ENCODE measurements around the gene C15orf40.

The C15orf40 gene

DNA sequence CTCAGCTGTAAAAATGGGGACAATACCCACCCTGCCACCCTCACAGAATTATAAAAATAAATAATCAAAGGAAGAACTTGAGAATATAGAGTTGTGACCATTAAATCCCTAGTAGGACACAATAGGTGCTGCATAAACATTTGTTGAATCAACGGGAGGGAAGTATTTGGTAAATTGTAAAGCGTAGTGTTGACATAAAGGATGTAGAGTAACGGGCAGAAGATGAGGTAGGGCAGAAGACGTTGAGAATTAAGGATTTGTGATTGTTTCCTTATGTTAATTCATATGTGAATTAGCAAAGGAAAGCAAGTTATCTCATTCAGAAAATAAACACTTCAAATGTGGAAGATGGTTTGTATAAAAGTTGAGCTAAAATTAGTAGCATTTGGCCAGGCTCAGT, 18.3 kb downstream of the C15orf40 start:
- DNase-seq (ENCODE audit: low spot score), result no peak

DNA sequence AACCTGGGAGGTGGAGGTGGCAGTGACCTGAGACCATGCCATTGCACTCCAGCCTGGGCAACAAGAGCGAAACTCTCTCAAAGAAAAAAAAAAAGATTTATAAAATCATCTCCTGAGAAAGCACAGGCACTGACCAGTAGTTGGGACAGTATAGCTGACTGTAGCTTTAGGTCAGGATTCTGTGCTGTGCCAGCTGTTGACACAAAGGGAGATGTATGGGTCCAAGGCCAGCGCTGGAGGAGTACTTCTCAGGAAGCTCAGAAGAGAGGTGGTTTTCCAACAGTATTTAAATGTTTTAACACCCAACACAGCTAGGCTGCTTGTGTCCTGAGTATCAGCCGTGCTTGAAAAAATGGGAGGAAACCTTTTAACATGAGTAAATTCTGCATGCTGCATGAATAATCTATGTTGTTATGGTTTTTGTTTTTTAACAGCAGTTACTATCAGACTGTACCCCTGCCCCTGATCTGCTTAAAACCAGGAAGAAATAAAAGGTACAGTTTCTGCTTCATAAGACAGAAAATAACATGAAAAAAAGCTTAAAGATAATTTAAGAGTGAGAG, 18.9 kb downstream of the C15orf40 start:
- no peak for DNase-seq (ENCODE audit: low spot score)

DNA sequence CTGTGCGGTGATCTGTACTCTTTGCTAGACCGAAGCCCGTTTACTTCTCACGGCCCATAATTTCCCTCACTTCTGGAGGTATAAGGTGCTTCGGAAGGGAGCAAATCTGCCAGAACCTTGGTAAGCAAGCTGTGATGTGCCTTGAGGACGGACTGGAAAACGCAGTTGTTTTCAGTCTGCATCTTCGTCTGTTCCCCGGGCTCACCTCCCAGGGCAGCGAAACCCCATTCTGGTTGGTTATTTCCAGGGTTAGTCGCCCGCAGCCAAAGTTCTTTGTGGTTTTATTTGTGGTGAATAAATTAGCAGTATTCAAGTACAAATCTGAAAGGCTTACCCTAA, 25.0 kb downstream of the C15orf40 start:
- DNase-seq (ENCODE audit: low spot score), result no peak

DNA sequence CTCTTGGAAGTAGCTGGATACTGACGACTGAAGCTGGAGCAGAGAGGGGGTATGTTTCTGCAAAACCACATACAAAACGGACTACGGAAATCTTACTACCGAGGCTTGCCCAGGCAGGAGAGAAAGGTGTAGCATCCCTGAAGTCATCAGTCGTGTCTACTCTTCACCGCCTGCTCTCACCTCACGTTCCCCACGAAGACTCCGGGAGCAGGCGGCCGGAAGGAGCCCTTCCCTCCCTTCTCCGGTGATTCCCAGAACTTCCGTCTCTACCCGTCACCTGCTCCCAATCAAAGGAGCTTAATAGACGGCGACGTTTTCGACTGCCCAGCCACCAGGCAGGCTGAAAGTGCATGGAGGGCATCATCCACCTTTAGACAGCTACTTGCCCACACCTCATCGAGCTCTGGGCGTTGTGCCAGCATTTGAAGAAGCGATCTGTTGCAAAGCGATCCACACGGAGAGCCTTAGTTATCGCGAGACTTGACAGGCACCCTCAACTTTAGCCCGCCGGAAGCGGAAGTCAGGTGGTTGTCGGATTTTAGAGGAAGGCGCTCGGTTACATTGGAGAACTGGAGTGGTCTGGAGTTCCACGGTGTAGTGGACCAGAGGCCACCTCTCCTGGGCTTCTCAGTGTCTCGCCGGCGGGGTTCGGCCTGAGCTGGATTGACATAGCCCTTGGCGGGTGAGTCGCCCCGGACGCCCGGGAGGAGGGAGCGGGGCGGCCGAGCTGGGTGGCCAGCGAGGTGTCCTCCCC, 25.6 kb downstream of the C15orf40 start, which contains the start of gene RAMAC:
Gene RAMAC, plus strand, starts transcription at position 523 of the 754 bp plus-strand sequence. CDS start 2,809 bp downstream, outside the sequence.
- peak; percentile 71 for DNase-seq (ENCODE audit: low spot score)

DNA sequence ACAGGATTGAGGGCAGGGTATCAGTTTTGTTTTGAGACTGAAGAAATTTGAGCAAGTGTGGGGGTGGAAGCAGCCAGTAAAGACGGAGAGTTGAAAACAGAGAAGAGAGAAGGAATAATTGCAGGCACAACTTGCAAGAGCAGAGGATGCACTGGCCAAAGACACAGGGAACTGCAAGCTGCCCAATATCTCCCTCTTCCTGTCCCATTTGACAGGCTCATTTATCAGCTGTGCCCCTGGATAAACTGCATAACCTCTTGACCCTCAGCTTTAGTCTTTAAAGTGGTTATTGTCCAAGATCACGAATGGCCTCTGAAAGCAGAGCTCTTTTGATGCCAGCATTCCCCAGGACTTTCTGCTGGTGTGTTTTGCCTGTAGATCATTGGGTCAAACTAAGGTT, 30.5 kb downstream of the C15orf40 start:
- no peak for DNase-seq (ENCODE audit: low spot score)

DNA sequence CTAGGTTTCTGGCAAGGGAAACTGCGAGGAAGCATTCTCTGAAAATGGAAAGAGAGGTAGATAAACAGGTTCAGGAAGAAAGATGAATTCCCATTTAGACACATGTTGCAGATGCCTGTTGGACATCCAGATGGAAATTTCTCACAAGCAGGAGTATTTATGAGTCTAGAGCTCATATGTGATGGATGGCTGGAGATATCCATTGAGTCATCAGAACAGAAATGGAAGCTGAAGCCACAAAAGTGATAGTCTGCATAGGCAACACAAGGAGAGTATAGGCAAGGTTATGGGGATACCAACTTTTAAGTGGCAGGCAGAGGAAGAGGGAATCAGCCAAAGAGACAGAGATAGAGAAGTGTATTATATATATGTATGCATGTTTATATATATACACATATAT, 31.7 kb downstream of the C15orf40 start:
- no peak for DNase-seq (ENCODE audit: low spot score)

DNA sequence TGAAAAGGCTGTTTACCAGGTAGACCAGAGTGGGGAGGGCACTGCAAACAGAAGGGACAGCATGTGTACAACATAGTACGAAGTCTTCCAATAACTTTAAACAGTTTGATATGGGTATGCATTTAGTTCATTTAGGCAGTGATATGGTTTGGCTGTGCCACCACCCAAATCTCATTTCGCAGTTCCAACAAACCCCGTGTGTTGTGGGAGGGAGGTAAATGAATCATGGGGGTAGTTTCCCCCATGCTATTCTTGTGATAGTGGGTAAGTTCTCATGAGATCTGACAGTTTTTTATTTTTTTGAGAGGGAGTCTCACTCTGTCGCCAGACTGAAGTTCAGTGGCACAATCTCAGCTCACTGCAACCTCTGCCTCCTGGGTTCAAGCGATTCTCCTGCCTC, 33.0 kb downstream of the C15orf40 start:
- DNase-seq (ENCODE audit: low spot score), result no peak

DNA sequence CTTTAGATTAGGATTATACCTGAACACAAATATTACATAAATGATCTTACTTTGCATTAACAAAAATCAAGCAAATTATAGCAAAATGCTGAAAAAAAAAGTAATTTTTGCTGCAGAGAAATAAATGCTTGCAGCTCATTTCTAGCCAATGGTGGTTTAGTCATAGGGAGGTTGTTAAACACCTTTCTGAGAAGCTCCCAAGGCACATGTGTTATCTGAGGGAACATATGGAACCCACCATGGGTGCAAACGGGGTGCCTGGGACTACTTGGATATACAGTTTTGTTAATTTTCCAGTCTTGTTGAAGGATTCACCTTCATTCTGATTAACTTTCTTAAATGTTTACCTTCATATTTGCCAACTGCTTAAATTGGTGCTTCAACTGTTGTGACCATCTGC, 34.4 kb downstream of the C15orf40 start:
- no peak for DNase-seq (ENCODE audit: low spot score)

DNA sequence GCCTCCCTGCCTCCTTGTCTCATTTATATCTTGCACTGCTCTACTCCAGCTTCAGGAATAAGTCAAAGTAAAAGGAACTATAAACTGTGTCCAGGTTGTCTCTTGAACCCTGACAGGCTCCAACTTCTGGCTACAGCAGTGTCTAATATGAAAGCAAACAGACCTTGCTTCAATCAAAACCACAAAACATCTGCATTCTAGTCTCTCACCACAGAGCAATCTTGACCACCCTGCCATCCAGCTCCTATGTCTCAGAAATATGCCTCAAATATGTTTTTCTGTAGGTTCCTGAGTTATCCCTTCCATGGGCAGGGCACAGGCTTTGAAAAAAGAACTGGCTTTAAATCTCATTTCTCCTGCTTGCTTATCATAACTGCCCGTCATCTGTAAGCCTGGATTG, 38.4 kb downstream of the C15orf40 start:
- DNase-seq (ENCODE audit: low spot score), result no peak

DNA sequence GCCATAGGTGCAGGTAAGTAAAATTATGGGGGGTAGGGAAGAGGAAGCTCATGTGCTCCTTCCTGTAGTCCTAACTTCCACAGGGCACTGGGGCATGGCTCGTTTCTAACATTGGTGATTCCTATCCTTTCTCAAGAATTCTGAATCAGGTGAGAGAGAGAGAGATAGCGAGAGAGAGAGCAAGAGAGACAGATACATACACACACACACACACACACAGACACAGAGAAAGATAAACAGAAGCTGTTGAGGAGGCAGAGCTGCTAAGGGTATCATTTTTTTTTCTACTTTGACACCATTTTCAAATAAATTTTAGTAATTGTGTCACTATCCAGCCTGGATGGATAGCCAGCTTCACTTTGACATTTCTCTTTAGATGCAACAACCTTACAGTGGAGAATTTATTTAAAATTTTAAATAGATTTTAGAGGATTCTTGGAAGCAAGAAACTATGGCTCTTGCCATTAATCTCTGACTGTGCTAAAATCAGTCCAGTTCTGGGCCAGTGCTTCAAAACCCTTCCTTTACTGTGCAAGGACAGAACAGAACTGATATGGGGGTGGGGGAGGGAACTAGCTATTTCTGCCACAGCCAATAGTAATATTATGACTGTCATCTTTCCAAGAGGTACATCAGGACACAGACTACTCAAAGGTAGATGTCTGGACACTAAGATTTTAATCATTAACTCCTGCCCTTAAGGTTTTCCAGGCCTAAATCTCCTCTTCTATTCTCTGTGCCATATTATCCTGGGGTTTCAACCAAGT, 40.0 kb downstream of the C15orf40 start:
- no peak for DNase-seq (ENCODE audit: low spot score)

DNA sequence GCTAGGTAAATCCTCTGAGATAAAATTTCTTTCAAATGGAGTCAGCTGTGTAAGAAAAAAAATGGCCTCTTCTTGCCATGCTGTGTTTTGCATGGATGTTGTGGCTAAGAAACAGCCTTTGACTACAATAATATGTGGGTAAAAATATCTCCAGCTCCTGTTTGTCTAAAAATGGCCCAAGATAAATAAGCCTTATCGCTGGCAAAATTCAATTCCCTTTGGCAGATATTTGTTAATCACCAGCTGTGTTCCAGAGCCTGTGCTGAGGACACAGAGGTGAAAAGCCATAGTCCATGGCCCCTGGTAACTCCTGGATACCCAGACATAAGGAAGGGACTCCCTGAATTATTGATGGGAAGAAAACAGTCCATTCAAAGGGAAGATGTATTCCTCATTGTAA, 40.7 kb downstream of the C15orf40 start:
- DNase-seq (ENCODE audit: low spot score), result no peak

DNA sequence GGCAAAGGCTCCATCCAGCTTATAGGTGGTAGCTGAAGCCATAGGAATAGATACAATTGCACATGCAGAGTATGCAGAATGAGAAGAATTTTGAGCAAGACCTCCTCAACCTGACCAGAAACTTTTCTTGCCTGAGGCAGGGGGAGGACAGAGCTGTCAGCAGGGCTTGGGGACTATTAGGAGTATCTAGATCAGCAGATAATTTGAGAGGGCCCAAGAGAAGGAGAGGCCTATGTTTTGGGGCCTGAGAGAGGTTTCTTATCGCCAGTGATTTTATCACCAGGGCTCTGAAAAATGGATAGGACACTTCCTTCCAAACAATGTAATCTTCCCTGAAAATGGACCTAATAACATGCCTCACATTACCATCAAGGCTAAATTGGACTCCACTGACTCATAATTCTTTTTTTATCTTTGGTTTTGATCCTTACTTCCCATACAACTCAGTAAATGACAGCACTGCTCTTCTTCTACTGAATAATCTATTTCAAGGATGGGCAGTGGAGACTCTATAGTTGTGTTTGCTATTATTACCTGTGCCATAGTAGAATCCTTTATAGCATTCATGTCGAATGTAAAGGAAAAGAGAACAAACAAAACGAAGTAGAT, 41.3 kb downstream of the C15orf40 start:
- DNase-seq (ENCODE audit: low spot score), result no peak

DNA sequence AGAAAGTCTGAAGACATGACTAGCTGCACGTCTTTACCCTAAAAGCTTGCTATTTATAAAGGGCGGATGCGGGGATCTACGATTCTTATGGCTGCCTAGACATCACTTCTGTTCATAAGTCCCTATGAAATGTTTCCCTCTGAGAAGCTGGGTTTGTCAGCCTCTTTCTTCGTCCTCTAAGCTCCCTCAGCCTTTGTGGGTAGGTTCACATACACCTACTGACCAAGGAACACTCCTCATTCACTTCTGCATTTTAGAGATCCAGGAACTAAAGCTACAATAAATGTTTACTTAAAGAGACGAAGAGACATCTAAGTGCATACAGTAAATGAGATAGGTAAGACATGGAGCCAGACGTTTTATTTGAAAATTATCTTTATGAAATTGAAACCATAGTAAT, 42.1 kb downstream of the C15orf40 start:
- DNase-seq (ENCODE audit: low spot score), result no peak

DNA sequence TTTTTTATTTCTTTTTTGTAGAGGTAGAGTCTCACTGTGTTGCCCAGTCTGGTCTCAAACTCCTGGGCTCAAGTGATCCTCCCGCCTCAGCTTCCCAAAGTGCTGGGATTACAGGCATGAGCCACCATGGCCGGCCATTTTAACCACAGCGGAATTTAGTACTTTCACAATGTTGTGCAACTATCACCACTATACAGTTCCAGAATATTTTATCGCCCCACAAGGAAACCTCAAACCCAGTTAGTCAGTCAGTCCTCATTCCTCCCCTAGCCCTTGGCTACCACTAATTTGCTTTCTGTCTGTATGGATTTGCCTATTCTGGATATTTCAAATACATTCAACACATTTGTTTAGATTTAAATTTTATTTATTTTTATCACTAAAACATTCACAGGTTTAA, 43.4 kb downstream of the C15orf40 start:
- no peak for DNase-seq (ENCODE audit: low spot score)

DNA sequence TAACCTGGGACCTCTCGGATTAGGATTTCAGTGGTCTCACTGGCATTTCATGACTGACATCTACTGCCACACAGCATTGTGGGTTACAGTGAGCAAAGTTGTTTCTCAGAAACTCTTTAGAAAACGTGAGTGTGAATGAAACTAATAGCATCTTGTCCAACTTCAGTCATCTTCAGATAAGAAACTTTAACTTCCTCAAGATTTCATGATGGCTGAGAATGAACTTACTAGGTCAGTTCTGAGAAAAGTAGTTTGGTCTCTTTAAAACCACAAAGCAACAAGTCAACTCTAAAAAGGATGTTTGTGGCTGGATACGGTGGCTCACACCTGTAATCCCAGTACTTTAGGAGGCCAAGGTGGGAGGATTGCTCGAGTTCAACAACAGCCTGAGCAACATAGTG, 44.8 kb downstream of the C15orf40 start:
- no peak for DNase-seq (ENCODE audit: low spot score)

DNA sequence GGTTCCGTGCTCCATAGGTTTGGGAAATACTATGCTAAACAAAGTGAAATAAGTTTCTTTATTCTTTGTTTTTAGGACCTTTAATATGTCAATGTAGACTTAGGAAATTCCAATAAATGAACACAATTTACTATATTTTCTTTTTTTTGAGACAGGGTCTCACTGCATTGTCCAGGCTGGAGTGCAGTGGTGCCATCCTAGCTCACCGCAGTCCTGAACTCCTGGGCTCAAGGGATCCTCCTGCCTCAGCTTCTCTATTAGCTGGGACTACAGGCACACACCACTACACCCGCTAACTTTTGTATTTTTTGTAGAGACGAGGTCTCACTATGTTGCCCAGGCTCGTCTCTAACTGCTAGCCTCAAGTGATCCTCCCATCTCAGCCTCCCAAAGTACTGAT, 46.5 kb downstream of the C15orf40 start:
- no peak for DNase-seq (ENCODE audit: low spot score)

DNA sequence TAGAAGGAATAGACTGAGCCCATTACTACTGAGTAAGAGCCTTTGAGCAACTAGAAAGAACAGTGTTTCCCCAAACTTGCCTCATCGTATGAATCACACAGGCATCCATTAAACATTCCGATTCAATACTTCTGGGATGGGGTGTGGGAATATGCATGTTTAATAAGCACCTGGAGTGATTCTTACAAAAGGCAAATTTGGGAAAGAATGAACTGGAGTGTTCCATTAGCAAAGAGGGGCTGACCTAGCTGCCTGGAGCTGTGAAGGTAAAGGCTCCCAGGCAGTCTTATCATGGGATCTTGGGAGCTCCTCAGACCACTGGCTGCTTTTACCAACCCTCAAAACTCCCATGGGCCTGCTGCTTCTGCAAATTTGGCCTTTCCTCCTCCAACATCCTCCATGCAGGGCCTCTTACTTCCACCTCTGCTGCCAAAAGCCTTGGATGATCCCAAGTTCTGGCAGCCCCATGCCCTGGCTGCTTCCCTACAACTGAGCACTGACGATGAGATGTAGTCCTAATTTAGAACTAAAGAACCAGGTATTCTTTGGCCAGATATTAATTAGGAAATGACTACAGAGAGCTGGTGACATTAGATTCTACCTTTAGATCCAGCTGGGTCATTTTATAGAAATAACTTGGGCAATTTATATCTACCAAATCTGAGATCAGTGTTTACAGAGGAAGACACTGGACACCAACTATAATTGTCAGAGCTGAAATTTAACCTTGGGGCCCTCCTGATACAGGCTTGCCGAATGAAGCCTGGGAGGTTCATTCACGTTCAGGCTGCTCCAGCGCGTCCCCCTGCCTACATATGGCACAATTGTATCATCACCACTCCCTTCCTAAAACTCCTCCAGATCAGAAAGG, 47.7 kb downstream of the C15orf40 start:
- DNase-seq (ENCODE audit: low spot score), result no peak

DNA sequence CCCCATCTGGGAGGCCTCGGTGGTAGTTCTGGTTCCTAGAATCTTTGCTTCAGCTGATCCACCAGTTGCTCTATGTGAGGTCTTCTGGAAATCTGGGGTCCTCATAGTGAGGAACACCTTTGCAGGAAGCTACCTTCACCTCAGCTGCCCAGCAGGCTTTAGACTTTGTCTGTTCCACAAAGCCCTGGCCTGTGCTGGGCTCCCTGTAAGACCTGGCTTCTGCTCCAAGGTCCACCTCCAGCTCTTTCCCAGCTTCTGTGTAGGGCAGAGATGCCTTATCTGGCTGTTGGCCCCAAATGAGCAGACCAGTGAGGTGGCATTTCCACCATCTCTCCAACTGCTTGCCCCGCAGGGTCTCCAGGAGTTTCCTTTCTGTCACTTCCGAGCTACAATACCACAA, 50.7 kb downstream of the C15orf40 start:
- no peak for DNase-seq (ENCODE audit: low spot score)

DNA sequence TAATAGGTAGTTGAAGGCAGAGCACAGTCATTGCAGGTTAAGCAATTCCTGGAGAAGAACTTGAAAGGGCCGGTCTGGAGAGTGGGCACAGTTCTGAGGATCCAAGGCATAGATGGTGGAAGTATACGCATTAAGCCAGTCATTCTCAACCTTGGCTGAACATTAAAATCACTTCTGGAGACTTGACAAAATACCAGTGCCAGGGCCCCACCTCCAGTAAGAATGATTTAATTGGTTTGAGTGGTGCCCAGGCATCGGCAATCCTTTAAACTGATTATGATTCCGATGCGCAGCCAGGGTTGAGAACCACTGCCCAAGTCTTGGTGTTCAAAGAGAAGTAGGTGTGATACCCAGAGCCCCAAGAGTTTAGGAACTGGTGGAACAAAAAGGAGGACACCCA, 52.0 kb downstream of the C15orf40 start:
- no peak for DNase-seq (ENCODE audit: low spot score)

DNA sequence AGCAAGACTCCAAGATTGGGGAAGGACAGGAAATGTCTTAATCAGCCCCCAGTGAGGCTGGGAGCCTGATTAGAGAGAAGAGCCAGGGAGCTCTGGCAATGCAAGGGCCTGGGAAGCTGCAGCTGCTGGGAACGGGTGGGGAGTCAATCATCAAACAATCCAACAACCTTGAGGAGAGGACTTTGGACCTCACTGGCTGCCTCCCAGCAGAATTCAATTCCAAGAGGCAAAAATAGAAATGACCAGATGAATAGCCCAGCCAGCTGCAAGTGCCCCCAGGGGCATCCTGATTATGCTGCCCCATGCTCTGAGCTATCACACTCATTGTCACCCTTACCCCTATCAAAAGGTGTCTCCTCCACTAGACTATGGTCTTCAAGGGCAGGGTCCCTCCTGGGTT, 52.8 kb downstream of the C15orf40 start:
- DNase-seq (ENCODE audit: low spot score), result no peak

DNA sequence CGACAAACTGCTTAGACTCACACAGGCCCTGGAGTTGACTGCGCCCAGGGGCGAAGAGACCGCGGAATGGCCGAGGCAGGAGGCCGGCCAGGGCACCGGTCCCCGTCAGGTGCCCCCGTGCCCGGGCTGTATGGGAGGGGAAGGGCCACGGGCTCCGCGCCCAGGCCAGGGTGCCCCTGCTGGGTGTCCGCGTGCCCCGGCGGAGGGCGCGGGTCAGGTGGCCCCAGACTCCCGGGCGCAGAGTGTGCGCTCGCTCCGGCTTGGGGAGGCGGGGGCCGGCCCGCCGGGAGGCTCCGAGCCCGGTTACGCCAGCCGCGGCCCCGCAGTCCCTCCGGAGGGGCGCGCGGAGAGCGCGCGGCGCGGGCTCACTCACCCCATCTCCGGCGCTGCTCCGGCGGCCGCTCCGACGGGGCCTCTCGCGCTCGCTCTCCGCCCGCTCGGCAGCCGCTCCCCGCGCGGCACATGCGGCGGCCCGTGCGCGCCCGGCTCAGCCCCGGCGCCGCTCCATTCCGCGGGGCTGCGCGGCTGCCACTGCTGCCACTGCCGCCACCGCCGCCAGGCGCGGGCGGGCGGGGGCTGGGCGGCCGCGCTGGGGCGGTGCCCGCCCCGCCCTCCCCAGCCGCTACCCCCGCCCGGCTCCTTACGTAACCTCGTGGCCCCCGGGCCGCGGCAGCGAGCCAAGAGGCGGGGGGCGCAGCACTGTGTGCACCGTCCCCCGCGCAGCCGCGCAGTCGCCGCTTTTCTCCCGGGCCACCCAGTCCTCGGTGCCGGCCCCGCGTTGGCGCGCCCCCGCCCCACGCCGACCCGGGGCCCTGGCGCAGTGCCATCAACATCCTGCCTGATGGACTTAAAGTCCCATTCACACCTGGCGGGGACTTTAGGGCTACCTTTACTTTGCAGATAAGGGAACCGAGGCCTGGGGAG, 59.0 kb downstream of the C15orf40 start, which contains the start of gene HOMER2:
Gene HOMER2, minus strand, starts transcription at position 563 of the 924 bp plus-strand sequence. Its CDS starts 185 bp downstream, at position 378.
- DNase-seq (ENCODE audit: low spot score), result no peak
